DMS153 treated with DMSO at 0.1 percent for 48 hours (cell line): Measurements from ENCODE around the gene YOD1.
"Not testable (repeated sequence)": the region's sequence is repeated elsewhere in the genome, so short reads cannot be mapped to it uniquely, and the experiment has no call there.

Experiments
- DNase-seq: peaks from one replicate; lab custom pipeline; 2025; ENCODE audit not compliant: unreplicated experiment; lab: John Stamatoyannopoulos, UW

Gene YOD1

DNA sequence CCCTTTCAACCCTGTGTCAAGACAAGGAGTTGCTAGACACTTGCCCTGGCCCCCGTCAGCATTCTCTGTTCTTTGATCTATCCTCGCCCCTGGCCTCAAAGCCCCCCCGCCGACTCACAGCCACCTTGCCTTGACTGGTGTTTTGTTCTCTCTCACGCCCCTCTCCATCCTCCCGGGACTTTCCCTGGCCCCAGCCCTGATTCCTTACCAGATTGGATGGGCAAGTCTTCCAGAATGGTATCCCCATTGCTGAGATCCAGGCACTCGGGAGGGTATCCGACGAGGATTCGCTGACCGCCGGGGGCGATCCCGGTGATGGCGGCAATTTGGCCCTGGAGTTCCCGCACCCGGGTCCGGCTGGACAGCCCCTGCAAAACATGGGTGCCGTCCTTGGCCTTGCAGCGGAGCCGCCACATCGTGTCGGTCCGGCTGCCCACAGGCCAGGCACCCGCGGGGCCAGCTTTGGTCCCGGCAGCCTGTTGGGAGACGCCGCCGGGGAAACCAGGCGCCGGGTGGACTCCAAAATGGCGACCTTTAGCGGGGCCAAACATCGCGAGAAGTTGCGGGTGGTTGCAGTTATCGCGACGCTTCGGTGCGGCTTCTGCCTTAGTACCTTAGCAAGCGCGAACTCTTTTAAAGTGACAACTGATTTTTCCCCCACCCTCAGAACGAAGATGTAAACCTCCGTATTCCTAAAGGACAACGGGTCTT is 373 bp downstream of the YOD1 start:
- DNase-seq: peak; percentile 96

DNA sequence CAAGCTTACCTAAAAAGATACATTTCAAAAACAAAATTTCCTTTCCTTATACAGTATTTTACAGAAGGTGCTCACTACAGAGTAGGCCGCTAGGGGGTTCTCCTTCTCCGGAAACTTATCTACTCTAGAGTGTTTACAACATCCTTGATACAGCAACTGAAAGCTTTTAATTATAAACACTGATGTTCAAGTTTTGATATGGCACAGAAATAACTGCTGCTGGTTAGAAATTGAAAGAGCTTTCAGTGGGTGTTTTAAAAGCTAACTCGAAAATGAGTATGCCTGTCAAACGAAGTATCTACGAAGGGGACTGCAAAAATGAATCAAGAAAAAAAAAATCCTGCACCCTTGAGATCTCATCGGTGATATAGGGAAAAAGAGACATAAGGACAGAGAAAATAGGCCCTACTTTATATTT is 1.0 kb downstream of the YOD1 start:
- DNase-seq: peak; percentile 70

DNA sequence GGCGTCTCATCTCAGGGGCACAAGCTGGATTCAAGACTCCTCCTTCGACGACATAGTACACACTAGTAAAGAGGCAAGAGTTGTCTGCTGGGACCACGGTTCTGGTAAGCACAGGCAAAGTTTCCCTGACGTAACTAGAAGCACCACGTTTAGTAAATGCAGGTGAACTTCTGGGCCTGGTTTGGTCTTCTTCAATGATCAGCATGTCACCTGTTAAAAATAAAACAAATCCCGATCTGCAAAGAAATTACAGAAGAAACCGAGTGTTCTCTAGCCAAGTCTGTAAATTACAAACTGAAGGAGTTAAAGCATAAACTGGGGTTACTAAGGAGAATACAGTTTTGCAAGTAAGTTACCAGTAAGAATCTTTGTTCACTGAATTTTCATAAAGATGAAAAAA is 1.5 kb downstream of the YOD1 start:
- no peak for DNase-seq

DNA sequence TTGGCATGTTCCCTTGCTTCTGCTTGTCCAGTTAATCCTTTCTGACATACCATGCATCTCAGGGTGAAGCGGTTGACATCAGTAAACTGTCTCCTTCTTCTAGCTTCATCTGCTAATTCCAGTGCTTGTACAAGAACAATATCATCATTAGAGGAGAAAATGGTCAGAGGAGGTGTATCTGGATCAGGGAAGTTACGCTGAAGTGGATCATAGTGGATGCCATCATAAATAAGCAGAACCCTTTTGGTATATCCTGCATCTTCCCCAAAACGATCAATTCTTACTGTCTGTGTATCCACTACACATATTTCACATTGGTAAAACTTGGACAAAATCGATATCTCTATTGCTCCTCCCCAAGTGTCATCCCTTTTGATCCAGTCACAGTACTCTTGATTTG is 2.0 kb downstream of the YOD1 start:
- DNase-seq: no peak

DNA sequence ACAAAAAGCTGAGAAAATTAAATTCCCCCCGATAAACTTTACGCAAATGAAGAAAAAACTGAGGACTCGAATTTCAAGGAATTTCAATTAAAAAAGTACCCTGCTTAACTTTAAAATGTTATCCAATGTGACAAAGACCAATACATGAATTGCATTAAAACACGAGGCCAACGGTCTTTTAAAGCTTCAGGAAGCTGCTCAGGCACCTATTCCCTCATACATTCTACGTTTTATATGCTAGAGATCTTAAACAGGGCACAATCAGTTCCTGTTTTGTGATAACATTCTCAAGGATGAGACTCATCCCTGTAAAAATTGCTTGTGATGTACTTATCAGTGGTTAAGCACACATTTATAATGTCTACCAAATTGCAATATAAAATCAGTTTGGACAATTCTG is 3.0 kb downstream of the YOD1 start:
- no peak for DNase-seq

DNA sequence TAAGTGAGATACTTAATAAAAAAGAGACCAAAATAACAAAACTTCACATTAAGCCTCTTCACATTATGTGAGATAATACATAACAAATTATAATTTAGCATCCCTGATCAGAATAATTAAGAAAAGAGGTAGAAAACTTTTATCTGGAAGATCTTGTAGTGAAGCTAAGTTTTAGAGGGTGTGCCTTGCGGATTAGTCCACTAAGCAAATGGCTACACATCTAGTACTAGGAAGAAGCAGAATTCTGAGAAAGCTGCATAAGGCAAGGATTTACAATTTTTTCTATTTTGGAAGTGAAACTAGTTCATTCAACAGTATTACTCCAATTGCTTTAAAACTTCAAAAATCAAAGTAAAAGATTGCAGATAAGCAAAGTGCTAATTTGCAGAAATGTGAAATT is 3.5 kb downstream of the YOD1 start:
- no peak for DNase-seq

DNA sequence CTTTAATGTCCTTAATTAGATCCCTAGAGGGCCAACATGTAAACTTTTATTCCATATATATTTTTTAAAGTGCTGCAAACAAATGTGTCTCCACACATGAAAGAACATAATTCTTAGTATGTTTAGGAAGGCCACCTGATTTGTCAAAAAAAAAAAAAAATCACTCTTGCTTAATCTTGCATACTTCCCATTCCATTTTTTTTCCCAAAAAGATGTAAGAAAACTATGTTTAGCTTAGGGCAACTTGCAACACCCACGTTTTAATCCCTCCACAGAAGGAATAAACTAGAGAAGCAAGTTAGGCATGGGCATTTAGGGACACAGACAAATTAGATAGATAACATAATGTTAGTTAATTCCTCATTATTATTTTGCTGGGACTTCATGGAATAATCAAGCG is 5.6 kb downstream of the YOD1 start:
- no peak for DNase-seq

DNA sequence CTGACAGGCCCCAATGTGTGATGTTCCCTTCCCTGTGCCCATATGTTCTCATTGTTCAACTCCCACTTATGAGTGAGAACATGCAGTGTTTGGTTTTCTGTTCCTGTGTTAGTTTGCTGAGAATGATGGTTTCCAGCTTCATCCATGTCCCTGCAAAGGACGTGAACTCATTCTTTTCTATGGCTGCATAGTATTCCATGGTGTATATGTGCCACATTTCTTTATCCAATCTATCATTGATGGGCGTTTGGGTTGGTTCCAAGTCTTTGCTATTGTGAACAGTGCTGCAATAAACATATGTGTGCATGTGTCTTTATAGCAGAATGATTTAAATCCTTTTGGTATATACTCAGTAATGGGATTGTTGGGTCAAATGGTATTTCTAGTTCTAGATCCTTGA is 9.6 kb downstream of the YOD1 start:
- DNase-seq: not testable (repeated sequence)

DNA sequence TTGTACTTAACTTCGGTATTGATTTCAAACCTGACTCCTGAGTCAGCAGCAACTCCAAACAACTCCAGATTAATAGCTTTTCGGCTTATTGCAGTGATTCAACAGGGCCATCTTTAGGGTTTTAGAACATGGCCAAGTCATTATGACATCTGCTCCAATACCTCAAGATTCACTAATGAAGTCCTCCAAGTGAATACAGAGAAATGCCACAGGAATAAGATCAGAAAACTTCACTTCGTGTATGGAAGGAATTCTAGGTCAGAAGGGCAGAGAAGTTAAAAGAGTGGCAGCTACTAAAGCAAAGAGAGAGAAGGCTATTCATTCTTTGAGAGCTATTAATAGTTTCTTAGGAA is 10.9 kb downstream of the YOD1 start:
- no peak for DNase-seq

DNA sequence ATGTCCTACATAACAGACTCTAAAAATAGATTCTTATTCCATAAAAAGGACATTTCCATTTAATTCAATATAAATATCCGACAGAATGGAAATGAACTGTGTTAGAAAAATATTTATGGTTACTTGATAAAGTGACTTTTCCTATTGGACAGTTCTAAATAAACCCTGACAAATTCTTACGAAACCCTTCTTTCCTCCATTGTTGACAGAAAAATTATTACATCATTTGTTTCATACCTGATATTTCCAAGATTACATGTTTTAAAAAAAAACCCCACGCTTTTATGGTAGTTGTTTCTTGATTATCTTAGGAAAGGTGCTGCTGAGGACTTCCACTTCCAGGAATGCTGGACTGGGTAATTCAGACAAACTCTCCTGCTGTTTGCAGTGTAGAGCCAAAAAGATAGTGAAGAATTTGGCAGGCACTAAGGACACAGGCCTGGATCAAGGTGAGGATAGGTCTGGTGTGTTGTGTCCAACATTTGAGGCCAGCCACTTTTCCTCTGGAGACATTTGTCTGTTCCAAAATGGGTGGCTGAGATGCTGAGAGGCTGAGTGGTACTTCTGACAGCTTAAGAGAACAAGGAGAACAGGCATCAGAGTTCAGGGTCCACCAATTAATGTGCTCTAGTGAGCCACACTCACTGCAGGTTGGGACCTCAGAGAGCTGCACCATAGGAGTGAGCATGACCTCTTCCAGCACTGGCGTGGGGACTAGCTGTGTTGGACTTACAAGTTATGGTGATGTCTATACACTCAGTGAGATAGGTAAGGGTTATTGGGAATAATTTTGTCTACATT is 11.4 kb downstream of the YOD1 start:
- no peak for DNase-seq

DNA sequence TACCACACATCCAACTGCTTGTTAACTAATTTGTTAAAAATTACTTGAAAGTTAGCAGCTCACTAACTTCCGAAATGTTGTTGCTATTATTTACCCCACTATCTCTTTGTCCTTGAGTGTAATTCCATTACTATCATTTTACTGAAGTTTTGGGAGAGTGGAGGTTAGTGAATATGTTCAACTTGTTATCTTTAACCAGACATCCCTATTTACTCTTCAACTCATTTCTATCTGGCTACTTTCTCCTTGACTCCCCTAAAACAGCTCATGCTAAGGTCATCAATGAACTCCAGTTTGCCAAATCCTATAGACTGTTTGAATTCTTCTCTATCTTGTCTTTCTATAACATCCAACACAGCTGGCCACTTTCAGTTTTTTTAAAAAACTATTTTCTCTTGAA is 14.1 kb downstream of the YOD1 start:
- DNase-seq: no peak

DNA sequence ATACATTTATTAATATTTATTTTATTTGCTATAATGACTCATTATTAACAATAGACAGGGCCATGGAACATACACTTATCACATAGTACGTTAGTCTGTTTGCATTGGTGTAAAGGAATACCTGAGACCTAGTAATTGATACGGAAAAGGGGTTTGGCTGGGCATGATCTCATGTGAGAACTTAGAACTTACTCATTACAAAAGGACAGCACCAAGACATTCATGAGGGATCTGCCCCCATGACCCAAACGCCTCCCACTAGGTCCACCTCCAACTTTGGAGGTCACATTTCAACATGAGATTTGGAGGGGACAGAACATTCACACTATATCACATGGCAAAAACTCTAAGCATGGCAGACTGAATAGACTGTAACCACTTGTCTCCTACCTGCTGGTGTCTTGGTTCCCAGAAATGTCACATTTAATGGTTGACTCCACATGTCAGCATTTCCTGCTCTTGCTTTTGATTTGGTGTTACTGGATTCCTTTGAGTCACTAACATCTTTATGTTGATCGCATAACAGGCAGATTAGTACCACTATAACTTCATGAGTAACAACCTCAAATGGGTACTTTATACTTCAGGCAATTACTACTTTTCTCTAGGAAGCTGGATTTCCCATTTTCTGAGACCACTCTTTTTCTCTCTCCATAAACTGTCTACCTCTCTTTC is 15.0 kb downstream of the YOD1 start:
- DNase-seq: no peak

DNA sequence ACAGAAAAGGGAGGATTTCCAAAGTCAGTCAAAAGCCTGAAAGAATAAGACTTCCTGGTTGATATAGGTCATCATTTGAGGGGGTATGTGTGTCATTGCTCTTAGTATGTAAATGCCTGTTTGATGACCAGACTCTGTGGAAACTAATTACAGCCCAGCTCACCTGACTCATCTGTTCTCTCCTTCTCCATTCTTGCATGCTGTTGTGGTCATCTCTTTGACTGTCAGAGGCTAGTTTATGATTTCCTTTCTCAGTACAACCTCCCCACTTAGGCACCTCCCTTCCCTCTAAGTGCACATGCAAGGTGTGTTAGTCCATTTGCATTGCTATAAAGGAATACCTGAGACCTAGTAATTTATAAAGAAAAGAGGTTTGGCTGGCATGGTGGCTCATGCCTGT is 16.0 kb downstream of the YOD1 start:
- DNase-seq: no peak

DNA sequence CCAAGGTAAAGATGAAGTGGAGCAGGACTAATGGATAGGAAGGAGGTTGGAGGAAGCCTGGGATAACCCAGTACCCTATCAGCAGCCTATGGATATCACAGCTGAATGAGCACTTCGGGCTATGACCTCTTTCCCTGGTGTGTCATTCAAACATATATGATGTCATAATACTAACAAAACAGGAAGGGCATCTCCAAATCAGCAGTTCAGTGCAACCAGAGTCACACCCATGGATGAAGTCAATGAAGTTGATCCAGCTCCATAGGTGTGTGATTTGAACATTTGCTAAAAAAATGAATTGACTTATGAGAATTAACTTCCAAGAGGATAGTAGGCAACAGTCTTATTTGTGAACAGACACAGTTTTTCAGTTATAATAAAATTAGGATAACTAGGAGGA is 16.8 kb downstream of the YOD1 start:
- no peak for DNase-seq

DNA sequence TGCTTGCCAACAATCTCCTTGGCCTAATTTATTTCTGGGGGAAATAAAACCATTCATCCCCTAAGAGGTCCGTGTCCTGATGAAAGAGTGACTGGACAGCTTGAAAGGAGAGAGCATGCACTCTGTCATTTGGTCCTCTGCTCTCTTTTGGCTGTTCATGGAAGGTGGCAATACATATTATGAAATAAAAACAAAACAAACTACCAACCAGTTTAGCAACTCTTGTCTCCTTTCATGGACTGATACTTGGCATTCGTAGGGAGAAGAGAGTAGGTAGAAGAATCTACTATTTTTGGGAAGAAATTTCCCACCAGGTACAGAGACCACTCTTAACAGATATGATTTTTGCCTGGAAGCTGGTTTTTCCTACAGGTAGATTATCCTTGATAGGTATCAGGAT is 17.7 kb downstream of the YOD1 start:
- DNase-seq: no peak

DNA sequence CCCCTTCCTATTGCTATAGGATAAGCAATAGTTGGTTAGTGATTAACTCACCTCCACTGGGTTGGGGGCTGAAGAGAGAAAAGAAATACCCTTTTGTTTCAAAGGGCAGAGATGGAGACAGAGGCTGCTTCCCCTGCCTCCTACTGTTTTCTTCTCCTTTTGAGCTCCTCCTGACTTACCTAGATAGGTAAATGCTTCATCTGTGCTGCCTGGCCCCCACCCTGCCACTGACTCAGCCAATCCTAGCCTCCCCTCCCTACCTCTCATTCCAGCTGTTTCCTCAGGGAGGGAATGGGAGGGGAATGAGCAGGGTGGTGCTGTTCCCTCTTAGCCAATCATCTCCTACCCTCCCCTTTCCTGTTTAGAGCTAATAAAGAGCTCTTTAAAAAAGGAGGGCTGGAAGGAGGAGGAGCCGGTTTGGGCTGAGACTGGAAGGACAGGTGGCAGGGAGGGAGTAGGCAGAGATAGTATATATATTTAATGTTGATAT is 18.4 kb downstream of the YOD1 start, which contains the start of gene C1orf116:
TSS of gene C1orf116 (minus strand) at position 229 of the 490 bp plus-strand sequence. CDS start 5,158 bp downstream, outside the sequence.
- DNase-seq: peak; percentile 98

DNA sequence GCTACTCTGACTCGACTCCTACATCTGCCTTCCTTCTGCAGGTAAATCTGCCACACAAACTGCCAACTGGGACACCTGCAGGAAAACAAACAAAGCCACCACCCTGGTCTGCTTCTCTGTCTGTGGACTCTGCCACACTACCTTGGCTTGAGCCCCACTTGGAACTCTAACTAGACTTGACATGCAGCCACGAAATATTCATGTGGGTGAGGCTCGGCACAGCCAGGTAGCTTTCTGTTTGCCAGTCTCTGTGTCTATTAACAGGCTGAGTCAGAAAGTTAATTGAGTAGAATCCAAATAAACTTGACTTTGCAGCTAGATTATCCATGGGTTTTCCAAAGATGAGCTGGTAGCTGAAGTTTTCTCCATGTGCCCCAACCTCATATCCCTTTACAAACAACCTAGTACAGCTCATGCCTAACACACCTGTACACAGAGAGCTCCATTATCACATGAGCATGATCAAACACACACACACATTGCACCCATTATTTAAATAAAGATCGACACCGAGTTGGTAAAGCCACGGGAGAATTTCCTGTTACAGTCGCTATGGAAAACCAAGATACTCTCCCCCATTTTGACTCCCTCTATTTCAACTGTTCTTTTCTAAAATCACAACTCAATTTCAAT is 19.3 kb downstream of the YOD1 start:
- DNase-seq: peak; percentile 30

DNA sequence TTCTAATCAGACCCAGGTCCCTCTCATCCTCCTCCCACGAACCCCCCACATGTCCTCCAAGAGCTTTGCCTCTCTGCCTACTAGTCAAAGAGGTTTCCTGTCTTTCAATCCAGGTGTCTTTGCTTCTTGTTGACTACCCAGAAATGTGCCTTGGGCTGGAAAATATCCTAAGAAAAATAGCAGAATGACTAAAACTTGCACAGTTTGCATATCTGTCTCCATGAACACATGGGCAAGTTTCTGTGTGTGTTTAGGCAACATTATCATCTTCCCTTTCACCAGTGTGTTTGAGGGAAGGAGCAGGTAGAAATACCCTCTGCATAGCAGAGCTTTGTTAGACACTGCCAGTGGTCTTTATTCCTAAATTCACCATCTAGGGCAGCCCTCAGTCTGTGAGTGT is 20.0 kb downstream of the YOD1 start:
- DNase-seq: no peak

DNA sequence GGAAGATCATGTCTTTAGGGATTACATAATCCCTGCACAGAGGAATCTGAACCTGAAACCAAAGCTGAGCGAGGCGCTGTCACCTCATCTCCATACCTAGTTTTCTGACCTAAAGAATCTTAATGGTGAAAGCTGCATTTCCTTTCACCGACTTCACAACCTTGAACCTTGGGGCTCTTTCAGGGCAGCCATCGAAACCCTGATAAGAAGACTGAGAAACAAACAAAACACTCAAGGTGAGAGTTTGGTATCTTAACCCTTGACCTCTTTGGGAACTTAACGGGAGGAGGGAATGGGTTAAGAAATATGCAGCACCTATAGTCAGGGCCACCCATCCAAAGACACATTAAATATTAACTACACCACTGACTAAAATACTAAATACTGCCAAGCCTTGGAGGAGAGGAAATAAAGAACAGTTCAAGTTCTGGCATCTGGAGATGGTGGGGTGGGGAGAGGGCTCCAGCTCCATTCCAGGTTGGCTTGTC is 20.4 kb downstream of the YOD1 start:
- DNase-seq: no peak

DNA sequence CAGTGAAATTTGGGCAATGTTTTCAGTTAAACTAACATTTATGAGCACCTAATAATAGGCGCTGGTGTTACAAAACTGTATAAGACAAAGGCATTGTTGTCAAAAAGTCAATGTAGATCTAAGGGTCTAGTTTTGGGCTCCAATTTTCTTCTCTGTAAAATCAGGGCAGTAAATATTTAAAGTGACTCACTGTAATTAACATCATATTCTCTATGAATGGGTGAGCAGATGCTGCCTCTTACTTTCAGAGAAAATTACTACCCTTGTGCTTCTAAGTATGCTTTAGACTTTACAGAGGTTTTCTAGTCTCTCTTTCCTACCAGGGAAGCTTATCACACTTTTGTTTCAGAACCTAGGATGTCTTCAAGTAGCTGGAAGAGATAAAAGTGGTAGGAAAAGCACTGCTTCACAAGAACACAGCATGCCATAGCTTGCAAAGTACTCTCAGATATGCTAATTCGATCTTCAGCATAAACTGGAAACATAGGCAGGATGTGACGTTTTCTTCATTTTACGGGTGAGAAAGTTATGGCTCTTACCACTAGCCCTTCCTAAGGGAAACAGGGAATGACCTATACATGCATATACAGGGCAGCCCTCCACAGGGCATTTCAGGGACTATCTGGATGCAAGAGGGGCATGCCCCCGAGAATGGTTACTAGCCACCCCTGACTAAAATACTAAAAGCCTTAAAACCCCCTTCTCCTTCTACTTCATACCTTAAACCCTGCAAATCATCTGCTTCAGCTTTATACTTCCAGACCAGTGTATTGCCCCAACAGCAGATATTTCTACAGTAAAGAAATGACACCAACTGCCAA is 21.1 kb downstream of the YOD1 start:
- DNase-seq: no peak
